GM23338 (cell line): ENCODE measurements around the gene FKBP2. TPM values are rescaled to one million over a fixed set of nuclear protein-coding genes. Genes with fewer than 3 reads are reported as not detected.

Source experiments
- ATAC-seq: fragments of 200-7000 bp; cut with Tn5 transposase; 3 replicates; pipeline ENCODE4 v1.9.1; 2020
- DNase-seq: peaks from one replicate; pipeline ENCODE4 v3.0.0-alpha.2; 2015; ENCODE audit warnings: low spot score
- H2AFZ ChIP-seq: fragments of 200-600 bp; sonication (generic); 2 replicates; pipeline ENCODE4 v1.8.0; 2016; ENCODE audit warnings: antibody characterized with exemption, mild to moderate bottlenecking, moderate library complexity
- H3F3A ChIP-seq: fragments of 200-600 bp; sonication (generic); replicated peaks from 2 replicates; pipeline ENCODE4 v1.8.0; 2017; ENCODE audit warnings: antibody characterized with exemption, mixed run types, low read depth
- H3K27ac ChIP-seq: fragments of 200-600 bp; sonication (generic); 2 replicates; pipeline ENCODE4 v1.6.1; 2016; ENCODE audit warnings: low read depth
- H3K27me3 ChIP-seq: fragments of 200-600 bp; sonication (generic); 2 replicates; pipeline ENCODE4 v1.8.0; 2016; ENCODE audit warnings: mild to moderate bottlenecking, mixed run types, moderate library complexity; ENCODE audit not compliant: insufficient read depth
- H3K36me3 ChIP-seq: fragments of 200-600 bp; sonication (generic); 2 replicates; pipeline ENCODE4 v1.8.0; 2016; ENCODE audit warnings: mild to moderate bottlenecking; ENCODE audit not compliant: insufficient read depth
- H3K4me1 ChIP-seq: fragments of 200-600 bp; sonication (generic); 2 replicates; pipeline ENCODE4 v1.8.0; 2016; ENCODE audit warnings: mild to moderate bottlenecking, moderate library complexity; ENCODE audit not compliant: insufficient read depth
- H3K4me2 ChIP-seq: fragments of 200-600 bp; sonication (generic); 2 replicates; pipeline ENCODE4 v1.7.1; 2017; ENCODE audit warnings: mixed run types
- H3K4me3 ChIP-seq: fragments of 200-600 bp; sonication (generic); 2 replicates; pipeline ENCODE4 v1.6.1; 2016; ENCODE audit warnings: mixed run types
- H3K79me2 ChIP-seq: fragments of 200-600 bp; sonication (generic); replicated peaks from 2 replicates; pipeline ENCODE4 v1.8.0; 2017; ENCODE audit warnings: mild to moderate bottlenecking; ENCODE audit not compliant: insufficient read depth
- H3K9me2 ChIP-seq: fragments of 200-600 bp; sonication (generic); 2 replicates; pipeline ENCODE4 v1.8.0; 2017; ENCODE audit not compliant: insufficient read depth
- H4K20me1 ChIP-seq: fragments of 200-600 bp; sonication (generic); replicated peaks from 2 replicates; pipeline ENCODE4 v1.8.0; 2017; ENCODE audit warnings: mild to moderate bottlenecking; ENCODE audit not compliant: insufficient read depth
- H3K27ac Mint-ChIP-seq: 2 replicates; pipeline ENCODE4 v1.8.0; 2020; ENCODE audit warnings: inconsistent platforms, mild to moderate bottlenecking, moderate library complexity, mixed read lengths
- H3K27me3 Mint-ChIP-seq: 3 replicates; pipeline ENCODE4 v1.8.0; 2022; ENCODE audit warnings: low read depth, mild to moderate bottlenecking, moderate library complexity, mixed read lengths, inconsistent platforms; ENCODE audit not compliant: insufficient read depth, poor library complexity
- H3K36me3 Mint-ChIP-seq: 3 replicates; pipeline ENCODE4 v1.8.0; 2021; ENCODE audit warnings: low read depth, mild to moderate bottlenecking, inconsistent platforms, moderate library complexity, mixed read lengths
- H3K4me1 Mint-ChIP-seq: 3 replicates; pipeline ENCODE4 v1.8.0; 2020; ENCODE audit warnings: mild to moderate bottlenecking, inconsistent platforms, mixed read lengths
- H3K4me3 Mint-ChIP-seq: 3 replicates; pipeline ENCODE4 v1.8.0; 2021; ENCODE audit warnings: moderate library complexity, mild to moderate bottlenecking, inconsistent platforms, mixed read lengths
- H3K9me3 Mint-ChIP-seq: 3 replicates; pipeline ENCODE4 v1.8.0; 2020; ENCODE audit warnings: moderate library complexity, mild to moderate bottlenecking, inconsistent platforms, mixed read lengths
- CREB1 ChIP-seq: fragments of 250-450 bp; sonication (Bioruptor Pico); IDR thresholded peaks from 2 replicates; pipeline ENCODE4 v1.5.0; 2020; ENCODE audit warnings: low read depth, mild to moderate bottlenecking, moderate library complexity
- ZNF114 ChIP-seq: fragments of 250-450 bp; sonication (Bioruptor Pico); IDR thresholded peaks from 2 replicates; pipeline ENCODE4 v1.5.0; 2020; ENCODE audit warnings: mild to moderate bottlenecking, moderate library complexity
- ZNF331 ChIP-seq: fragments of 250-450 bp; sonication (Bioruptor Pico); IDR thresholded peaks from 2 replicates; pipeline ENCODE4 v1.5.0; 2020; ENCODE audit warnings: low read depth, mild to moderate bottlenecking, moderate library complexity
- polyA plus RNA-seq: library from polyadenylated mRNA; unstranded; fragments of >200 nt; fragmentation: Nextera tagmentation; extraction: Ambion mirVana; gene quantifications from 2 replicates; pipeline ENCODE4 v1.2.1, GENCODE V29; 2016
- total RNA-seq: library from RNA; depleted of rRNA; stranded (reverse); fragments of >200 nt; shearing (Covaris generic); gene quantifications from 2 replicates; pipeline ENCODE4 v1.2.3, GENCODE V29; 2014
- TF ChIP-seq, protein P1 (sequence below): fragments of 250-450 bp; sonication (Bioruptor Pico); IDR thresholded peaks from 2 replicates; pipeline ENCODE4 v1.5.0; 2020; ENCODE audit warnings: mild to moderate bottlenecking, moderate library complexity

FKBP2 gene
- total and polyA plus RNA-seq, 2 experiments from 2014 or later, result 31.4 to 201 TPM

DNA sequence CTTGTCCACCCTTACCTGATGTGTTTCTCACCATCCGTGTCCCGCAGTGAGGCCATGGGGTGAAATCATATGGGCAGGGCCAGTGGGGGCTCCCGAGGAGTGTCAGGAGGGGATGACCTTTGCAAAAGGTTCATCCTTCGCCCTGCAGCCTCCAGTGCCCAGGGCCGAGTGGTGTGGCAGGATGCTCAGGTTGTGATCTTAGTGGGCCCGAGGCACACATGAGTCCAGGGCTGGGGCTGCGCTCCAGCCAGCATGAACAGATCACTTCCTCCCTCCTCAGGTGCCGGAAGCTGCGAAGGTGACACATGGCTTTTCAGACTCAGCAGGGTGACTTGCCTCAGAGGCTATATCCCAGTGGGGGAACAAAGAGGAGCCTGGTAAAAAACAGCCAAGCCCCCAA lies 2.8 kb upstream of the FKBP2 start:
- no peak overlapping the region for H3K27ac Mint-ChIP-seq

More for the DNA sequence above, 2.8 kb upstream of the FKBP2 start:
- DNase-seq, result no peak
- Histone ChIP-seq H3K27ac (no peak overlapping the region), H3K9me2 (no peaks in the 10 kb centered on the region), H3K4me3 (no peak overlapping the region), H3K79me2 (peaks cover 12% of the 10 kb centered on the region), H2AFZ (no peak overlapping the region), H4K20me1 (no peaks in the 10 kb centered on the region; the same call in 1 of the 2 replicates), H3F3A (peaks cover 32% of the 10 kb centered on the region), H3K4me2 (no peak overlapping the region), H3K27me3 (peaks cover 7% of the 10 kb centered on the region; the same call in 1 of the 2 replicates), H3K36me3 (no peaks in the 10 kb centered on the region), H3K4me1 (peaks cover 16% of the 10 kb centered on the region; the same call in 1 of the 2 replicates)
- no peak for TF ChIP-seq ZNF331
- TF ChIP-seq, protein P1, sequence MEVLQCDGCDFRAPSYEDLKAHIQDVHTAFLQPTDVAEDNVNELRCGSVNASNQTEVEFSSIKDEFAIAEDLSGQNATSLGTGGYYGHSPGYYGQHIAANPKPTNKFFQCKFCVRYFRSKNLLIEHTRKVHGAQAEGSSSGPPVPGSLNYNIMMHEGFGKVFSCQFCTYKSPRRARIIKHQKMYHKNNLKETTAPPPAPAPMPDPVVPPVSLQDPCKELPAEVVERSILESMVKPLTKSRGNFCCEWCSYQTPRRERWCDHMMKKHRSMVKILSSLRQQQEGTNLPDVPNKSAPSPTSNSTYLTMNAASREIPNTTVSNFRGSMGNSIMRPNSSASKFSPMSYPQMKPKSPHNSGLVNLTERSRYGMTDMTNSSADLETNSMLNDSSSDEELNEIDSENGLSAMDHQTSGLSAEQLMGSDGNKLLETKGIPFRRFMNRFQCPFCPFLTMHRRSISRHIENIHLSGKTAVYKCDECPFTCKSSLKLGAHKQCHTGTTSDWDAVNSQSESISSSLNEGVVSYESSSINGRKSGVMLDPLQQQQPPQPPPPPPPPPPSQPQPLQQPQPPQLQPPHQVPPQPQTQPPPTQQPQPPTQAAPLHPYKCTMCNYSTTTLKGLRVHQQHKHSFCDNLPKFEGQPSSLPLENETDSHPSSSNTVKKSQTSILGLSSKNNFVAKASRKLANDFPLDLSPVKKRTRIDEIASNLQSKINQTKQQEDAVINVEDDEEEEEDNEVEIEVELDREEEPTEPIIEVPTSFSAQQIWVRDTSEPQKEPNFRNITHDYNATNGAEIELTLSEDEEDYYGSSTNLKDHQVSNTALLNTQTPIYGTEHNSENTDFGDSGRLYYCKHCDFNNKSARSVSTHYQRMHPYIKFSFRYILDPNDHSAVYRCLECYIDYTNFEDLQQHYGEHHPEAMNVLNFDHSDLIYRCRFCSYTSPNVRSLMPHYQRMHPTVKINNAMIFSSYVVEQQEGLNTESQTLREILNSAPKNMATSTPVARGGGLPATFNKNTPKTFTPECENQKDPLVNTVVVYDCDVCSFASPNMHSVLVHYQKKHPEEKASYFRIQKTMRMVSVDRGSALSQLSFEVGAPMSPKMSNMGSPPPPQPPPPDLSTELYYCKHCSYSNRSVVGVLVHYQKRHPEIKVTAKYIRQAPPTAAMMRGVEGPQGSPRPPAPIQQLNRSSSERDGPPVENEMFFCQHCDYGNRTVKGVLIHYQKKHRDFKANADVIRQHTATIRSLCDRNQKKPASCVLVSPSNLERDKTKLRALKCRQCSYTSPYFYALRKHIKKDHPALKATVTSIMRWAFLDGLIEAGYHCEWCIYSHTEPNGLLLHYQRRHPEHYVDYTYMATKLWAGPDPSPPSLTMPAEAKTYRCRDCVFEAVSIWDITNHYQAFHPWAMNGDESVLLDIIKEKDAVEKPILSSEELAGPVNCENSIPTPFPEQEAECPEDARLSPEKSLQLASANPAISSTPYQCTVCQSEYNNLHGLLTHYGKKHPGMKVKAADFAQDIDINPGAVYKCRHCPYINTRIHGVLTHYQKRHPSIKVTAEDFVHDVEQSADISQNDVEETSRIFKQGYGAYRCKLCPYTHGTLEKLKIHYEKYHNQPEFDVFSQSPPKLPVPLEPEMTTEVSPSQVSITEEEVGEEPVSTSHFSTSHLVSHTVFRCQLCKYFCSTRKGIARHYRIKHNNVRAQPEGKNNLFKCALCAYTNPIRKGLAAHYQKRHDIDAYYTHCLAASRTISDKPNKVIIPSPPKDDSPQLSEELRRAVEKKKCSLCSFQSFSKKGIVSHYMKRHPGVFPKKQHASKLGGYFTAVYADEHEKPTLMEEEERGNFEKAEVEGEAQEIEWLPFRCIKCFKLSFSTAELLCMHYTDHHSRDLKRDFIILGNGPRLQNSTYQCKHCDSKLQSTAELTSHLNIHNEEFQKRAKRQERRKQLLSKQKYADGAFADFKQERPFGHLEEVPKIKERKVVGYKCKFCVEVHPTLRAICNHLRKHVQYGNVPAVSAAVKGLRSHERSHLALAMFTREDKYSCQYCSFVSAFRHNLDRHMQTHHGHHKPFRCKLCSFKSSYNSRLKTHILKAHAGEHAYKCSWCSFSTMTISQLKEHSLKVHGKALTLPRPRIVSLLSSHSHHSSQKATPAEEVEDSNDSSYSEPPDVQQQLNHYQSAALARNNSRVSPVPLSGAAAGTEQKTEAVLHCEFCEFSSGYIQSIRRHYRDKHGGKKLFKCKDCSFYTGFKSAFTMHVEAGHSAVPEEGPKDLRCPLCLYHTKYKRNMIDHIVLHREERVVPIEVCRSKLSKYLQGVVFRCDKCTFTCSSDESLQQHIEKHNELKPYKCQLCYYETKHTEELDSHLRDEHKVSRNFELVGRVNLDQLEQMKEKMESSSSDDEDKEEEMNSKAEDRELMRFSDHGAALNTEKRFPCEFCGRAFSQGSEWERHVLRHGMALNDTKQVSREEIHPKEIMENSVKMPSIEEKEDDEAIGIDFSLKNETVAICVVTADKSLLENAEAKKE (CRISPR knock-in tag), result no peak
- TF ChIP-seq CREB1 (CRISPR knock-in tag), result no peak
- no peak for TF ChIP-seq ZNF114 (CRISPR knock-in tag)
- Mint-ChIP-seq H3K9me3 (no peaks in the 10 kb centered on the region), H3K4me3 (no peak overlapping the region), H3K27me3 (peaks cover 29% of the 10 kb centered on the region), H3K4me1 (peaks cover 20% of the 10 kb centered on the region), H3K36me3 (peaks cover 11% of the 10 kb centered on the region)
- ATAC-seq, result no peak
